ENCODE results near the gene PNPLA8. TPM values are rescaled to one million over a fixed set of nuclear protein-coding genes. Genes with fewer than 3 reads are reported as not detected.
A peak's percentile ranks its signal among the peaks of the same experiment; 100 is the strongest.
"Not testable (repeated sequence)": the region's sequence is repeated elsewhere in the genome, so short reads cannot be mapped to it uniquely, and the experiment has no call there.

The PNPLA8 gene
- total RNA-seq, 1 experiment from 2014 or later, result 21.2 TPM

DNA sequence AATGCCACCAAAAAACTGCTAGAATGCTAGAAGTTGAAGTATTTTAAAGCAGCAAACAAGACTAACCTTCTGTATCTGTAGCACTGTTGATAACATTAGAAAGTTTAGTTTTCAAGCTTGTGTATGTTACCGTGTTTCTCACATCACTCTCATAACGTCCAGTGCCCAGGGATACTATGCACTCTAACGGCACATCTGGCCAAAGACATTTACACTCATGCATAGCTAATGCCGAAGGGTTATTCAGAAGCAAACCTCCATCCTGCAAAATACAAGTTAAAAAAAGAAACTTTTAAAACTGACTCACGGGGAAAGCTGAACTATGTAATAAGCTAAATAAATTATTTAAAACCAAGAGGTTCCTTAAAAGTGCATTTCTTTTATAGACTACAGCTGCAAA lies 46.8 kb downstream of the PNPLA8 start:
- no peak for DNase-seq (ENCODE audit: low read depth)

GRCh38 chr7:108468246-108468645 lies 57.7 kb downstream of the PNPLA8 start:
- DNase-seq (ENCODE audit: low read depth), result no peak

- DNase-seq (ENCODE audit: low read depth), result no peak
Measured at GRCh38 chr7:108467391-108467790, 58.5 kb downstream of the PNPLA8 start.

DNA sequence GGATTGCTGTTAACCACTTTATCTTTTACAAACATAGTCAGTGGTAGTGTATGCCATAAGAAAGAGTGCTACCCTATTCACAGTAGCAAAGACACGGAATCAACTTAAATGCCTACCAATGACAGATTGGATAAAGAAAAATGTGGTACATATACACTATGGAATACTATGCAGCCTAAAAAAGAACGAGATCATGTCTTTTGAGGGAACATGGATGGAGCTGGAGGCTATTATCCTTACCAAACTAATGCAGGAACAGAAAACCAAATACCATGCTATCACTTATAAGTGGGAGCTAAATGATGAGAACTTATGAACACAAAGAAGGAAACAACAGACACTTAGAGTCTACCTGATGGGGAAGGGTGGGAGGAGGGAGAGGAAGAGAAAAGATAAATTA lies 59.6 kb downstream of the PNPLA8 start:
- DNase-seq (ENCODE audit: low read depth), result not testable (repeated sequence)

DNA sequence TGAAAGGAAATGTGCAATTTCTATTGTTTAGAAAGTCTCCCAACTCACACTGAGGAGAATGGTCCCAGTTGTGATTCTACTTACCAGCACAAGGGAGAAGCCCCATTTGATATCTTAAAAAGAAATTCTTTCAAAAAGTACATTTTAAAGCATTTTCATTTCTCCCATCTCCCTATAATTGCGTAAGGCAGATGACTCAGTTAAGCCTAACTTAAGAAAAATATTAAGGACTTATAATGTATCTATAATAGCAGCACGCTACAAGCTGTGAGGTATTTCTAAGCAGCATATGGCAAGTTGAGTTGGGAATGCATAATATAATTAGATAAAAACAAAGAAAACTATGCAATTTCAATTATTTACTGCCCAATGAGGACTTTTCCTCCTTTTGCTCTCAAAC lies 61.2 kb downstream of the PNPLA8 start:
- no peak for DNase-seq (ENCODE audit: low read depth)

DNA sequence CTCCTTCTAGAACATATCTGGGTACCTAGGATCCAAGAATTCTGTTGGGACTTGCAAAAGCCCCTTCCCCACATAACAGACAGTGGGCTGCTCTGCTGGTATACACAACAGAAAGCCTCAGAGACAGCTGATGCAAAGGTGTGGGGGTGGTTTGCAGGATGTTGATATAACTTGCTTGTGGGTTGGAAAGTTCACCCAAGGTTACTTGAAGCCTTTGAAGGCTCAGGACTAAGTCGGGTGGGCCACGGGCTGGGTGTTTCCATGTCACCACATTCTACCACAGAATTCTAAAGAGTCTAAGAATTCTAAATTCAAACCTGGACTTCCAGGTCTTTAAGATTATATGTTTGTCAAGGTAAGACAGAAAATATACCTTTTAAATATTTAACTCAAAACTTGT lies 62.3 kb downstream of the PNPLA8 start:
- DNase-seq (ENCODE audit: low read depth), result no peak

- no peak for DNase-seq (ENCODE audit: low read depth)
Measured at GRCh38 chr7:108461840-108462239, 64.1 kb downstream of the PNPLA8 start.

DNA sequence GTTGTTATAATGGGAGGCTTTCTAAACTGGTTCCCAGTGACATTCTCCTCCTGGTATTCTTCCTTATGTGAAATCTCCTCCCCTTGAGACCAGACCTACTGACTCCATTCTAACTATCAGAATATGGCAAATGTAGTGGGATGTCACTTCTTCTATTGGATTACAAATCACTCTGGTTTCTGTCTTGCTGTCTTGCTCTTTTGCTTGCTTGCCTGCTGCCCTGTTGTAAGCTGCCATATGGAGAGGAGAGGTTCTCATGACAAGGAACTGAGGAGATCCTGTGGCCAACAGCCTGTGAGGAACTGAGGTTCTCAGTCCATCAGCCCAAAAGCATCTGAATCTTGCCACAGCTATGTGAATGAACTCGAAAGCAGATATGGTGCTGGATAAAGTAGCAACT lies 65.0 kb downstream of the PNPLA8 start:
- no peak for DNase-seq (ENCODE audit: low read depth)

DNA sequence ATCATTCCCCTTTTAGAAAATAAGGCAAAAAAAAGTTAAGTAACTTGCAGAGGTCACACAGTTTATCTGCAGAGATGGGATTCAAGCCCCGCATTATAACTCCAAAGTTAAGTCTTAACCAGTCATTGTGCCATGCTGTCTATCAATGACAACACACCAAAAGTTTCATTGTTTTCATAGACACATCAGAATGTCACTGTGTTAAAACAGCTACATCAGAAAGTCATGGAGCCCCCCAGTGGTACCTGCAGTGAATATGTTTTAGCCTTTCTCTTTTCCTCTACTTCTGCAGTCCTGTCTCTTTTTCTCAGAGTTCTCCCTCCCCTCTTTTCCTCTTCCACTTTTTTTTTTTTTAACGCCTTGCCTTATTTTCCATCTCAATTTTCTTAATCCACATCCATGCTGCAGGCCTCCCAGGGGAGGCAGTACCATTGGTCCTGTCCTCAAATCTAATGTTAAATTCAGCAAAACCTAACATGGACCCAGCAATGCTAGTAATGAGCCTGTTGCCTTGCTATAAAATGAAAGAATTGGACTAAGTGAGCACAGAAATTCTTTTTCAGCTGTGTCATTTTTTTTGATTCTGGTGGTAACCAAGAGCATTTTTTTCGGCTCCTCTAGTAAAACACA lies 65.9 kb downstream of the PNPLA8 start:
- peak; percentile 53 for DNase-seq (ENCODE audit: low read depth)

DNA sequence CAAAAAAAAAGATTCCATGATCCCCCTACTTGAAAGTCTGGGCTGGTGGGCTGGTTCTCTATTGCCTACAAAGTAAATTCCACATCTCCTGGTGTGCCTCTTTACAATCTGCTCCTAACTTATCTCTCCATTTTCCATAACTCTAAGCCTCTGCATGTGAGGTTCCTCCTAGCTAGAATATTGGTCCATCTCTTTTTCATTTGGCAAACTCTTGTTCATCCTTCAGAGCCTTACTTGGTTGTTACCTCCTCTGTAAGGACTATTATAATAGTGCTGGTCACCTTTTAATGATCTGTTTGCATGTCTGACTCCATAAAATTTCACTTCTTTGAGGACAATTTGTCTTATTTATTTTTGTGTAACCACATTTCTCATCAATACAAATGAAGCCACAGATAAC lies 68.1 kb downstream of the PNPLA8 start:
- no peak for DNase-seq (ENCODE audit: low read depth)

DNA sequence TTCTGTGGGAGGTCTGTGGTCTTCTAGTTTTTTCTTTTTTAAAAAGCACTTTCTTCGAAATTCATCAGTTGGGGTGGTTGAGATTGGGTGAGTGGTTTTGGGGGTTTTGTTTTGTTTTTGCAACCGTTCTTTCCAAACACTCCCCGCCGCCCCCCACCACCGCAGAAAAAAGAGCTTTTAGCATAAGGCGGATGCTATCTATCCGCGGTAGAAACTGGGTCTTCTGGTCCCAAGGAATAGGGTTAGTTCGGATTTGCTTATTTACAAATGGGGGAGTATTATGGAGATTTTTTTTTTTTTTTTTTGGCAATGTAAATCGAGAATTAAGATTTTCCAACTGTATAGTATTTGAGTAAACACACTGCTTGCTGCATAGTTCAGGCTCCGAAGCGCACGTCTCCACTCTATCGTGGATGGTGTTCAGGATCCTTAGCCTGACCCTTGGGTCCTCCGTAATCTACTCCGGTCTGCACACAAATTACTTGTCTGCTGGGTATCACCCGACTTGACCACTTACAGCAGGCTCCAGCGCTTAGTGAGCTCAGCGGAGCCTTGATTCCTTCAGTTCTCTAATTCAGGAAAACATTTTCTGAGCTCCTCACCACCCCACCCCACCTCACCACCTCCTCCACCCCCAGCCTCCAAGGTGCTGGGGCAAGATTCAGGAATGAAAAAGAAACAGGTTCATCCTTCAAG lies 68.9 kb downstream of the PNPLA8 start:
- DNase-seq (ENCODE audit: low read depth), result no peak

- DNase-seq (ENCODE audit: low read depth), result peak; percentile 55
Measured at GRCh38 chr7:108455998-108456677, 69.8 kb downstream of the PNPLA8 start, which contains the start of gene NRCAM. Gene NRCAM, minus strand, starts transcription at chr7:108456436. Its CDS starts 216,372 bp downstream, at chr7:108240064.

DNA sequence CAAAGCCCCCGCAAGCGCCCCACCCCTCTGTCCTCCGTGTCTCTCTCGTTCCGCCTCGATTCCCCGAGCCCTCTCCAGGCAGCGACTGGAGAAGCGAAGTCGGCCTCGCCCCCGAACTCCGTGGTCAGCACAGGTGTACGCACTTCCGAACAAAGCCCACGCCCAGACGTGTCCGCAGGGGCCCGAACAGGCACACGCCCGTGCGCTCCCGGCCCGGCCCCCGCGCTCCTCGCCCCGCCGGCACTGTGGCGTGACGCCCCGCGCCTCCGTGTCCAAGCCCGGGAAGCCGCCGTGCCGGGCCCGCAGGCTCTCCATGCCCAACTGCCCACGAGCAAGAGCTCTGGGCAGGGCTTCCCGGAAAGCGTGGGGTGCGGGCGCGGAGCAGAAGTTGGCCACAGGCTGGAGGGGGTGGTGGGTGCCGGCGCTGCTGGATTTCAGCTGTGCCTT lies 70.4 kb downstream of the PNPLA8 start:
- DNase-seq (ENCODE audit: low read depth), result no peak

DNA sequence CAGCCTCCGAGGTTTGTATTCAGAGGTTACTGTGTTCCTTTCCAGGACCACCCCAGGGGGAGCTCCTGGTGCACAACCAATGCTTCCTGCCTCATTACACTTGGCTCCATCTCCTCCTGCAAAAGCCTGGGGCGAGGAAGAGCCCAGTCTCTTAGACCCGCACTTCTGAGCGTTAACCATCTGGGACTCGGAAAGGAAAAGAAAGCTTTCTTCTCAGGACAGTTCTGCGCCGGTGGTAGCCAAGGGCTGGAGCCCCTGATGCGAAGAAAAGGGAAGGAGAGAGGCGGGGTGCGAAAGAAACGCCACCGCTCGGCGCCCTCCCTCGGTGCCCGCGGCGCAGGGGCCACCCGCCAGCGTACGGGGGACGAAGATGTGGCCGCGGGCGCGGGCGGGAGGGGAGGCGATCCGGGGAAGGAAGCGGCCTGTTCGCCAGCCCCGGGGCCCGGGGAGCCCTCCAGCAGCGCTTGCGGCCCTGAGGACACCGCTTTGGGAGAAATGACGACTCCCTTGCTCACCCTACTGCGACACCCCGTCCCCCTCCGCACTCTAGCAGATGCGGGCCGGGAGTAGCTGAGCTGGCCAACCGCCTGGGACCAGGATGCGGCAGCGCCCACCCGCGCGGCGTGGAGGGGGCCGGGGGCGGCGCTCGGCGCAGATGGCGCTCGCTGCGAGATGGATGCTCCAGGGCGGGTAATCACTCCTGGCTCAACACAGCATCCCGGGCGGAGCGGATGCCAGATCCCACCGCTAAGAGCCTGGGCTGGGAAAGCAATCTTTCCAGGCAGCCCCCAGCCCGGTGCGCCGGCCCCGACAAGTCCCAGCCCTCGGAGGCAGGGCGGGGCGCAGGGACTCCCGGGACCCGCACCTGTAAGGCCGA lies 71.0 kb downstream of the PNPLA8 start:
- DNase-seq (ENCODE audit: low read depth), result no peak

- DNase-seq (ENCODE audit: low read depth), result no peak
Measured at GRCh38 chr7:108454317-108454673, 71.6 kb downstream of the PNPLA8 start.

GRCh38 chr7:108453320-108453719 lies 72.6 kb downstream of the PNPLA8 start:
- DNase-seq (ENCODE audit: low read depth), result no peak

GRCh38 chr7:108452707-108453106 lies 73.2 kb downstream of the PNPLA8 start:
- peak; percentile 34 for DNase-seq (ENCODE audit: low read depth)

- DNase-seq (ENCODE audit: low read depth), result no peak
Measured at GRCh38 chr7:108451296-108451848, 74.6 kb downstream of the PNPLA8 start.

- DNase-seq (ENCODE audit: low read depth), result no peak
Measured at GRCh38 chr7:108450160-108450559, 75.8 kb downstream of the PNPLA8 start.

DNA sequence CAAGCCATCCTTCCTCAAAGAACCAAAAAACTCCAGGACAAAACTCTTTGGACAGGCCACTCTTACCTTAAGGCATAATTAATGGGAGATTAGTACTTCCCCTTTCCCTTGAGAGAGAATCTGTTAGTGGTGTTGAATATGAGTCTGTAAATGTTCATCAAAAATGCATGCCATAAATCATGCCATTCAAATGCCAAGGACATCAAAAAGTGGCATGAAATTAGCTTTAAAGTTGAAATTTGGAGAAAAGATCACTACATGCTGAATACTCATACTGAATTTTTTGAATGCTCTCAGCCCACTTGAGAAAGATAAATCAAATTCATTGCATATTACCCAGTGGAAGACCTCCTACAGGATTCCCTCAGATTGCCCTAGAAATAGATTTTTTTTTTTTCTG lies 76.4 kb downstream of the PNPLA8 start:
- no peak for DNase-seq (ENCODE audit: low read depth)
